Measurements from ENCODE around the gene KEAP1. TPM values are rescaled to one million over a fixed set of nuclear protein-coding genes. Genes with fewer than 3 reads are reported as not detected.

Gene KEAP1
- total RNA-seq, 1 experiment from 2014 or later, result 75.2 TPM

- peaks cover 16 to 23% of the 10 kb centered on the region in 2 experiments; a peak in 3 of 4 replicates for H3K36me3 ChIP-seq (ENCODE audit: control insufficient read depth in 1 of 2, insufficient read depth in 2 of 2, low read length in 2 of 2)
- BruUV-seq (replicated peaks), result no TSS peak
- no peak overlapping the region for H2AFZ ChIP-seq (ENCODE audit: low read depth, low read length, poor library complexity, severe bottlenecking)
- no peak overlapping the region for H3K4me3 ChIP-seq (replicated peaks in 1 of 2; ENCODE audit: low read depth in 1 of 2, low read length in 2 of 2)
- peaks cover 87% of the 10 kb centered on the region for H3K79me2 ChIP-seq (ENCODE audit: insufficient read depth, low read length)
- H3K4me1 ChIP-seq (ENCODE audit: control insufficient read depth in 1 of 2, insufficient read depth in 2 of 2, low read length in 2 of 2), result peaks cover 6 to 12% of the 10 kb centered on the region in 2 experiments; a peak in 2 of 4 replicates
- no peak overlapping the region for H3K4me2 ChIP-seq (ENCODE audit: low read length)
- DNase-seq (ENCODE audit: low read depth, low spot score) (no peak), ATAC-seq (no peak)
- H3K9ac ChIP-seq (ENCODE audit: low read length), result no peak overlapping the region
- RAD21 ChIA-PET (ENCODE audit: low non-redundant PET in 1 of 2, low total read pairs in 2 of 2, uncharacterized antibody in 2 of 2, unreplicated experiment in 2 of 2), result no interaction called here
- no peak overlapping the region for H3K27ac ChIP-seq (ENCODE audit: low read depth, low read length)
- CTCF ChIA-PET, result no interaction called here
- H3K9me3 ChIP-seq (ENCODE audit: control insufficient read depth in 1 of 2, insufficient read depth in 1 of 2, low read depth in 1 of 2, low read length in 2 of 2), result no peaks in the 10 kb centered on the region
- intact Hi-C loops (cut with micrococcal nuclease), result no loop called here
- no peak for TF ChIP-seq SRF (IDR thresholded peaks at IDR 0.05; ENCODE audit: low read depth)
- TF ChIP-seq, protein P1, sequence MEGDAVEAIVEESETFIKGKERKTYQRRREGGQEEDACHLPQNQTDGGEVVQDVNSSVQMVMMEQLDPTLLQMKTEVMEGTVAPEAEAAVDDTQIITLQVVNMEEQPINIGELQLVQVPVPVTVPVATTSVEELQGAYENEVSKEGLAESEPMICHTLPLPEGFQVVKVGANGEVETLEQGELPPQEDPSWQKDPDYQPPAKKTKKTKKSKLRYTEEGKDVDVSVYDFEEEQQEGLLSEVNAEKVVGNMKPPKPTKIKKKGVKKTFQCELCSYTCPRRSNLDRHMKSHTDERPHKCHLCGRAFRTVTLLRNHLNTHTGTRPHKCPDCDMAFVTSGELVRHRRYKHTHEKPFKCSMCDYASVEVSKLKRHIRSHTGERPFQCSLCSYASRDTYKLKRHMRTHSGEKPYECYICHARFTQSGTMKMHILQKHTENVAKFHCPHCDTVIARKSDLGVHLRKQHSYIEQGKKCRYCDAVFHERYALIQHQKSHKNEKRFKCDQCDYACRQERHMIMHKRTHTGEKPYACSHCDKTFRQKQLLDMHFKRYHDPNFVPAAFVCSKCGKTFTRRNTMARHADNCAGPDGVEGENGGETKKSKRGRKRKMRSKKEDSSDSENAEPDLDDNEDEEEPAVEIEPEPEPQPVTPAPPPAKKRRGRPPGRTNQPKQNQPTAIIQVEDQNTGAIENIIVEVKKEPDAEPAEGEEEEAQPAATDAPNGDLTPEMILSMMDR (IDR thresholded peaks at IDR 0.05 in 2 of 3, conservative IDR thresholded peaks at IDR 0.05 in 1 of 3; ENCODE audit: borderline replicate concordance in 1 of 3, insufficient read depth in 1 of 3, low read depth in 2 of 3, low read length in 2 of 3), result no peak
- no peak for TF ChIP-seq ATF3 (IDR thresholded peaks at IDR 0.05)
- no peak for TF ChIP-seq FOSL1 (IDR thresholded peaks at IDR 0.05; ENCODE audit: low read depth)
- TF ChIP-seq CEBPB (IDR thresholded peaks at IDR 0.05; ENCODE audit: low read depth), result no peak
- no peak for TF ChIP-seq CBX3 (IDR thresholded peaks at IDR 0.05; ENCODE audit: low read depth)
- TF ChIP-seq ZNF274 (IDR thresholded peaks at IDR 0.05; ENCODE audit: low read depth, low read length), result no peak
- no peak for TF ChIP-seq EGR1 (IDR thresholded peaks at IDR 0.05; ENCODE audit: low read depth)
- no peak for TF ChIP-seq JUND (IDR thresholded peaks at IDR 0.05)
- TF ChIP-seq YY1 (IDR thresholded peaks at IDR 0.05; ENCODE audit: extremely low read depth, insufficient replicate concordance, low read depth, low read length), result no peak
- no peak for TF ChIP-seq REST (IDR thresholded peaks at IDR 0.05; ENCODE audit: low read depth)
- no peak for TF ChIP-seq EZH2phosphoT487 (IDR thresholded peaks at IDR 0.05; ENCODE audit: borderline replicate concordance)
- no peak for TF ChIP-seq SIN3A (IDR thresholded peaks at IDR 0.05; ENCODE audit: low read depth)
- no peak for TF ChIP-seq ELF1 (IDR thresholded peaks at IDR 0.05; ENCODE audit: borderline replicate concordance, low read depth)
- no peak for TF ChIP-seq EZH2 (IDR thresholded peaks at IDR 0.05)
- no peak for TF ChIP-seq SP1 (IDR thresholded peaks at IDR 0.05; ENCODE audit: low read depth)
- no peak for TF ChIP-seq RAD21 (IDR thresholded peaks at IDR 0.05; ENCODE audit: low read depth)
- no peak for TF ChIP-seq ZFX (IDR thresholded peaks at IDR 0.05)
- TF ChIP-seq, protein P2, sequence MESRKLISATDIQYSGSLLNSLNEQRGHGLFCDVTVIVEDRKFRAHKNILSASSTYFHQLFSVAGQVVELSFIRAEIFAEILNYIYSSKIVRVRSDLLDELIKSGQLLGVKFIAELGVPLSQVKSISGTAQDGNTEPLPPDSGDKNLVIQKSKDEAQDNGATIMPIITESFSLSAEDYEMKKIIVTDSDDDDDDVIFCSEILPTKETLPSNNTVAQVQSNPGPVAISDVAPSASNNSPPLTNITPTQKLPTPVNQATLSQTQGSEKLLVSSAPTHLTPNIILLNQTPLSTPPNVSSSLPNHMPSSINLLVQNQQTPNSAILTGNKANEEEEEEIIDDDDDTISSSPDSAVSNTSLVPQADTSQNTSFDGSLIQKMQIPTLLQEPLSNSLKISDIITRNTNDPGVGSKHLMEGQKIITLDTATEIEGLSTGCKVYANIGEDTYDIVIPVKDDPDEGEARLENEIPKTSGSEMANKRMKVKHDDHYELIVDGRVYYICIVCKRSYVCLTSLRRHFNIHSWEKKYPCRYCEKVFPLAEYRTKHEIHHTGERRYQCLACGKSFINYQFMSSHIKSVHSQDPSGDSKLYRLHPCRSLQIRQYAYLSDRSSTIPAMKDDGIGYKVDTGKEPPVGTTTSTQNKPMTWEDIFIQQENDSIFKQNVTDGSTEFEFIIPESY (IDR thresholded peaks at IDR 0.05; ENCODE audit: extremely low read depth, insufficient replicate concordance, low read length), result no peak
- TF ChIP-seq MAX (IDR thresholded peaks at IDR 0.05), result no peak
- POLR2A ChIA-PET, result interaction anchor here (0.7 kb wide), 1 partner anchor 82 kb away, joined by 3 read pairs; no protein-coding TSS in a partner anchor
- H3K9me2 ChIP-seq (ENCODE audit: insufficient read depth), result no peaks in the 10 kb centered on the region
- H4K20me1 ChIP-seq (ENCODE audit: insufficient read depth), result no peaks in the 10 kb centered on the region
- H3K27me3 ChIP-seq (ENCODE audit: insufficient read depth, low read length), result no peaks in the 10 kb centered on the region
Measured at GRCh38 chr19:10497371-10497770, 5.8 kb downstream of the KEAP1 start.
